COLO829 (cell line): ENCODE data around the gene PRAMEF10.
"Not testable (repeated sequence)": the region's sequence is repeated elsewhere in the genome, so short reads cannot be mapped to it uniquely, and the experiment has no call there.

Experiments
- DNase-seq: peaks from one replicate; pipeline ENCODE4 v3.0.0; 2012; ENCODE audit warnings: low spot score

PRAMEF10 gene

GRCh38 chr1:12898170-12898569 is at the start of gene PRAMEF10:
Gene PRAMEF10, minus strand, starts transcription at chr1:12898270. Its CDS starts 2,423 bp downstream, at chr1:12895847.
- DNase-seq, result not testable (repeated sequence)

GRCh38 chr1:12947480-12947879 is 49.4 kb upstream of the PRAMEF10 start, which contains the start of gene PRAMEF6:
Gene PRAMEF6, minus strand, starts transcription at chr1:12947580. Its CDS starts 5,062 bp downstream, at chr1:12942518.
- not testable (repeated sequence) for DNase-seq

- DNase-seq, result not testable (repeated sequence)
Observed at GRCh38 chr1:12924368-12924767, 26.3 kb upstream of the PRAMEF10 start.

- DNase-seq, result not testable (repeated sequence)
Observed at GRCh38 chr1:12921749-12922148, 23.7 kb upstream of the PRAMEF10 start.

- not testable (repeated sequence) for DNase-seq
Observed at GRCh38 chr1:12916310-12916709, 18.2 kb upstream of the PRAMEF10 start, which contains the start of gene PRAMEF7. Gene PRAMEF7, plus strand, starts transcription at chr1:12916610. Its CDS starts 1,083 bp downstream, at chr1:12917693.

- not testable (repeated sequence) for DNase-seq
Observed at GRCh38 chr1:12903793-12904572, 5.9 kb upstream of the PRAMEF10 start.

- not testable (repeated sequence) for DNase-seq
Observed at GRCh38 chr1:12899186-12899585, 1.1 kb upstream of the PRAMEF10 start.

GRCh38 chr1:12886101-12886500 is 12.0 kb downstream of the PRAMEF10 start, which contains the start of gene PRAMEF4:
Gene PRAMEF4, minus strand, starts transcription at chr1:12886201. Its CDS starts 2,807 bp downstream, at chr1:12883394.
- not testable (repeated sequence) for DNase-seq

GRCh38 chr1:12878453-12878852 is 19.6 kb downstream of the PRAMEF10 start:
- DNase-seq, result not testable (repeated sequence)

- not testable (repeated sequence) for DNase-seq
Observed at GRCh38 chr1:12863131-12863880, 34.8 kb downstream of the PRAMEF10 start.

- not testable (repeated sequence) for DNase-seq
Observed at GRCh38 chr1:12856786-12857185, 41.3 kb downstream of the PRAMEF10 start, which contains the start of gene PRAMEF2. Gene PRAMEF2, plus strand, starts transcription at chr1:12857086. Its CDS starts 1,924 bp downstream, at chr1:12859010.

- peak; percentile 23 for DNase-seq
Observed at GRCh38 chr1:12851779-12852178, 46.3 kb downstream of the PRAMEF10 start.

- not testable (repeated sequence) for DNase-seq
Observed at GRCh38 chr1:12848620-12849019, 49.5 kb downstream of the PRAMEF10 start, which contains the start of gene HNRNPCL1. Gene HNRNPCL1, minus strand, starts transcription at chr1:12848720. Its CDS starts 431 bp downstream, at chr1:12848289.
